ENCODE measurements around the gene CRYM. TPM values are rescaled to one million over a fixed set of nuclear protein-coding genes. Genes with fewer than 3 reads are reported as not detected.

The CRYM gene
- total RNA-seq, 2 experiments from 2014 or later = not detected

GRCh38 chr16:21233521-21234150, 44.5 kb downstream of the CRYM start, which contains the start of gene ANKS4B:
Gene ANKS4B, plus strand, starts transcription at chr16:21233699. Its CDS starts 39 bp downstream, at chr16:21233738.
- POLR2A ChIA-PET = no interaction called here
- Mint-ChIP-seq H3K4me3 (no peak within 1 kb of the TSS), H3K27ac (no peak within 1 kb of the TSS), H3K9me3 (no peaks in the 10 kb centered on the region), H3K27me3 (peaks cover 23% of the 10 kb centered on the region), H3K36me3 (ENCODE audit: low read depth) (no peaks in the 10 kb centered on the region), H3K4me1 (ENCODE audit: low read depth) (no peaks in the 10 kb centered on the region)
- ATAC-seq = no peak
- CTCF ChIA-PET = no interaction called here
- TF ChIP-seq CTCF (IDR thresholded peaks at IDR 0.05) = no peak
- DNase-seq = no peak
- intact Hi-C loops (cut with micrococcal nuclease) = no loop called here

- intact Hi-C loops (cut with micrococcal nuclease) = no loop called here
- peaks cover 27% of the 10 kb centered on the region for H3K27me3 Mint-ChIP-seq
- CTCF ChIA-PET = no interaction called here
- no peak overlapping the region for H3K4me3 Mint-ChIP-seq
- no peaks in the 10 kb centered on the region for H3K4me1 Mint-ChIP-seq (ENCODE audit: low read depth)
- DNase-seq (no peak), ATAC-seq (no peak)
- TF ChIP-seq CTCF (IDR thresholded peaks at IDR 0.05) = no peak
- no peaks in the 10 kb centered on the region for H3K36me3 Mint-ChIP-seq (ENCODE audit: low read depth)
- H3K9me3 Mint-ChIP-seq = no peaks in the 10 kb centered on the region
- H3K27ac Mint-ChIP-seq = no peak overlapping the region
- POLR2A ChIA-PET = no interaction called here
These were observed 45.0 kb downstream of the CRYM start for GRCh38 chr16:21233045-21233520.

GRCh38 chr16:21228361-21228872, 49.7 kb downstream of the CRYM start:
- peaks cover 45% of the 10 kb centered on the region for H3K27me3 Mint-ChIP-seq
- no peaks in the 10 kb centered on the region for H3K36me3 Mint-ChIP-seq (ENCODE audit: low read depth)
- ATAC-seq (no peak), DNase-seq (no peak)
- TF ChIP-seq CTCF (IDR thresholded peaks at IDR 0.05) = no peak
- H3K4me1 Mint-ChIP-seq (ENCODE audit: low read depth) = peaks cover 7% of the 10 kb centered on the region
- POLR2A ChIA-PET = interaction anchor here (0.6 kb wide), 1 partner anchor 1463 kb away, joined by 3 read pairs; no protein-coding TSS in a partner anchor
- no peak overlapping the region for H3K4me3 Mint-ChIP-seq
- no peak overlapping the region for H3K27ac Mint-ChIP-seq
- H3K9me3 Mint-ChIP-seq = no peaks in the 10 kb centered on the region
- CTCF ChIA-PET = no interaction called here
- intact Hi-C loops (cut with micrococcal nuclease) = no loop called here

DNA sequence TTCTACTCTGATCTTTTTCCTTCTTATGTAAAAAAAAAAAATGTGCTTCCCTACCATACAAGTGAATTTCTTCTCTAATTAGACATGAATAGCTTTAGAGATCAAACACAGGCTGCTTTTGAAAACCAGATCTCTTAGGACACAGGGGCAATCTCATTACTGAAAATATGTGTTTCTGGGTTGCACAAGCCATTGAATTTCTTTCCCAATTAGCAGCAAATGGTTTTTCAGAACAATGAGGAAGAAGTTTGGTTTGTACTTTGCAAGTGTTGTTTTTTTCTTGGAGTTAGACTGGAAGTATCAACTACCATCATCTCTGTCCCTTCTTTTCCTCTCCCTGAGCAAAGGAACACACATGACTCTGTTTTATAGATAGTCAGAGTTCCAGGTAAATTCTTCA, 50.2 kb downstream of the CRYM start:
- intact Hi-C loops (cut with micrococcal nuclease) = no loop called here
- ChIA-PET POLR2A (interaction anchor here (0.6 kb wide), 1 partner anchor 1463 kb away, joined by 3 read pairs; no protein-coding TSS in a partner anchor), CTCF (no interaction called here)
- peaks cover 7% of the 10 kb centered on the region for H3K4me1 Mint-ChIP-seq (ENCODE audit: low read depth)
- H3K27ac Mint-ChIP-seq = no peak overlapping the region
- no peak overlapping the region for H3K4me3 Mint-ChIP-seq
- ATAC-seq = no peak
- no peaks in the 10 kb centered on the region for H3K36me3 Mint-ChIP-seq (ENCODE audit: low read depth)
- no peaks in the 10 kb centered on the region for H3K9me3 Mint-ChIP-seq
- H3K27me3 Mint-ChIP-seq = peaks cover 46% of the 10 kb centered on the region
- DNase-seq = no peak
- no peak for TF ChIP-seq CTCF (IDR thresholded peaks at IDR 0.05)

- no peak for DNase-seq
- no peaks in the 10 kb centered on the region for H3K9me3 Mint-ChIP-seq
- ChIA-PET CTCF (no interaction called here), POLR2A (no interaction called here)
- ATAC-seq = no peak
- peaks cover 7% of the 10 kb centered on the region for H3K4me1 Mint-ChIP-seq (ENCODE audit: low read depth)
- H3K4me3 Mint-ChIP-seq = no peak overlapping the region
- intact Hi-C loops (cut with micrococcal nuclease) = no loop called here
- TF ChIP-seq CTCF (IDR thresholded peaks at IDR 0.05) = no peak
- H3K27ac Mint-ChIP-seq = no peak overlapping the region
- peaks cover 49% of the 10 kb centered on the region for H3K27me3 Mint-ChIP-seq
- no peaks in the 10 kb centered on the region for H3K36me3 Mint-ChIP-seq (ENCODE audit: low read depth)
These were observed 51.3 kb downstream of the CRYM start for GRCh38 chr16:21226749-21227148.
